Liver (tissue), 9 donors: ENCODE data around the gene RASAL1. TPM values are rescaled to one million over a fixed set of nuclear protein-coding genes. Genes with fewer than 3 reads are reported as not detected.

Source experiments
- DNase-seq: peaks from one replicate; pipeline ENCODE4 v3.0.0-alpha.2; 2017; ENCODE audit warnings: low spot score
- H3K27ac ChIP-seq, 2 donors: one replicate each; pipeline ENCODE4 v1.7.0; 2013; ENCODE audit warnings: inconsistent platforms in 2 of 2, low read length in 2 of 2, control low read depth in 1 of 2, low read depth in 1 of 2, mild to moderate bottlenecking in 1 of 2
- H3K27me3 ChIP-seq, 4 donors: one replicate each; pipeline versions ENCODE4 v1.6.1 to v1.7.0; 2013; ENCODE audit warnings: low read length in 3 of 4, inconsistent platforms in 1 of 4, mild to moderate bottlenecking in 1 of 4, moderate library complexity in 1 of 4; ENCODE audit not compliant: control insufficient read depth in 4 of 4, insufficient read depth in 4 of 4
- H3K36me3 ChIP-seq, 4 donors: one replicate each; pipeline versions ENCODE4 v1.6.1 to v1.7.0; 2013; ENCODE audit warnings: low read length in 3 of 4, mild to moderate bottlenecking in 3 of 4, low read depth in 1 of 4, moderate library complexity in 1 of 4; ENCODE audit not compliant: control insufficient read depth in 4 of 4, insufficient read depth in 3 of 4
- H3K4me1 ChIP-seq, 4 donors: one replicate each; pipeline versions ENCODE4 v1.6.1 to v1.7.0; 2013; ENCODE audit warnings: low read length in 3 of 4, mild to moderate bottlenecking in 3 of 4, moderate library complexity in 1 of 4; ENCODE audit not compliant: control insufficient read depth in 4 of 4, insufficient read depth in 4 of 4
- H3K4me3 ChIP-seq, 3 donors: one replicate each; pipeline versions ENCODE4 v1.6.1 to v1.7.0; 2013; ENCODE audit warnings: low read length in 3 of 3, control low read depth in 1 of 3, low read depth in 1 of 3, mild to moderate bottlenecking in 1 of 3
- H3K9ac ChIP-seq, 2 donors: one replicate each; pipeline ENCODE4 v1.7.0; 2013; ENCODE audit warnings: low read length in 2 of 2, mild to moderate bottlenecking in 2 of 2, moderate library complexity in 2 of 2, control low read depth in 1 of 2, low read depth in 1 of 2
- H3K9me3 ChIP-seq, 4 donors: one replicate each; pipeline versions ENCODE4 v1.6.1 to v1.7.0; 2013; ENCODE audit warnings: low read length in 3 of 4; ENCODE audit not compliant: control insufficient read depth in 4 of 4
- ATF3 ChIP-seq: IDR thresholded peaks from 2 replicates; pipeline ENCODE4 v1.6.1; 2016; ENCODE audit warnings: antibody characterized with exemption
- EGR1 ChIP-seq, 2 donors: IDR thresholded peaks; 2 replicates each; pipeline ENCODE4 v1.6.1; 2016 to 2018; ENCODE audit warnings: antibody characterized with exemption in 2 of 2, low read depth in 2 of 2
- FOXA1 ChIP-seq: IDR thresholded peaks from 2 replicates; pipeline ENCODE4 v1.6.1; 2016; ENCODE audit warnings: antibody characterized with exemption
- FOXA2 ChIP-seq: IDR thresholded peaks from 2 replicates; pipeline ENCODE4 v1.6.1; 2016; ENCODE audit warnings: antibody characterized with exemption
- GABPA ChIP-seq, 2 donors: IDR thresholded peaks in 1 of 2; conservative IDR thresholded peaks in 1 of 2; 2 replicates each; pipeline ENCODE4 v1.6.1; 2016; ENCODE audit warnings: antibody characterized with exemption in 2 of 2, mild to moderate bottlenecking in 1 of 2, moderate library complexity in 1 of 2
- HNF4A ChIP-seq, 2 donors: conservative IDR thresholded peaks; 2 replicates each; pipeline ENCODE4 v1.6.1; 2016; ENCODE audit warnings: antibody characterized with exemption in 2 of 2, mild to moderate bottlenecking in 2 of 2
- HNF4G ChIP-seq: IDR thresholded peaks from 2 replicates; pipeline ENCODE4 v1.6.1; 2016; ENCODE audit warnings: antibody characterized with exemption
- JUND ChIP-seq, 2 donors: IDR thresholded peaks; 2 replicates each; pipeline ENCODE4 v1.6.1; 2016; ENCODE audit warnings: antibody characterized with exemption in 2 of 2
- MAX ChIP-seq: IDR thresholded peaks from 2 replicates; pipeline ENCODE4 v1.6.1; 2016; ENCODE audit warnings: antibody characterized with exemption
- NR2F2 ChIP-seq: IDR thresholded peaks from 2 replicates; pipeline ENCODE4 v1.6.1; 2016; ENCODE audit warnings: antibody characterized with exemption
- RAD21 ChIP-seq, 2 donors: IDR thresholded peaks; 2 replicates each; pipeline ENCODE4 v1.6.1; 2016; ENCODE audit warnings: antibody characterized with exemption in 2 of 2, mild to moderate bottlenecking in 2 of 2
- RXRA ChIP-seq, 2 donors: IDR thresholded peaks; 2 replicates each; pipeline ENCODE4 v1.6.1; 2017 to 2018; ENCODE audit warnings: antibody characterized with exemption in 2 of 2, mild to moderate bottlenecking in 1 of 2
- SP1 ChIP-seq: IDR thresholded peaks from 2 replicates; pipeline ENCODE4 v1.6.1; 2018; ENCODE audit warnings: antibody characterized with exemption, mild to moderate bottlenecking
- TAF1 ChIP-seq: conservative IDR thresholded peaks from 2 replicates; pipeline ENCODE4 v1.6.1; 2016; ENCODE audit warnings: antibody characterized with exemption, mild to moderate bottlenecking
- YY1 ChIP-seq: IDR thresholded peaks from 2 replicates; pipeline ENCODE4 v1.6.1; 2016; ENCODE audit warnings: antibody characterized with exemption, mild to moderate bottlenecking
- WGBS: extraction: QIAGEN DNeasy Blood & Tissue Kit; methylation state at CpG from one replicate; pipeline ENCODE4 v1.1.7; 2013; 5-methylcytosine and 5-hydroxymethylcytosine counted together
- polyA plus RNA-seq, 2 donors: library from polyadenylated mRNA; stranded (reverse) in 1 of 2; unstranded in 1 of 2; fragments of 200-250 nt in 1 of 2; fragments of >200 nt in 1 of 2; fragmentation: Nextera tagmentation in 1 of 2; extraction: Ambion mirVana in 1 of 2; gene quantifications; one replicate each; pipeline versions ENCODE4 v1.2.1 to v1.2.3, GENCODE V29; 2013 to 2015
- total RNA-seq, 2 donors: library from RNA; depleted of rRNA; stranded (reverse); fragments of >200 nt; gene quantifications; one replicate each; pipeline ENCODE4 v1.2.3, GENCODE V29; 2014
- TF ChIP-seq, protein P1 (sequence below): IDR thresholded peaks from 2 replicates; pipeline ENCODE4 v1.6.1; 2016; ENCODE audit warnings: antibody characterized with exemption
- TF ChIP-seq, protein P2 (sequence below): fragments of 150-350 bp; IDR thresholded peaks from 2 replicates; pipeline ENCODE4 v1.5.1; 2017; ENCODE audit warnings: improper control_type of control experiment, low read depth, low read length; ENCODE audit not compliant: missing input control
- donor health status: healthy.
- donor health status: healthy.
- donor health status: healthy.
- donor health status: healthy.
- donor health status: healthy.

RASAL1 gene
- total and polyA plus RNA-seq, 4 donors: 0.20 to 0.33 (median 0.26) TPM

GRCh38 chr12:113137861-113138783, 2.6 kb upstream of the RASAL1 start:
- DNase-seq: no peak
- Histone ChIP-seq H3K4me1 (peaks cover 0 to 4% (median 3%) of the 10 kb centered on the region in 4 donors), H3K27ac (no peak overlapping the region), H3K4me3 (no peak overlapping the region), H3K9me3 (no peaks in the 10 kb centered on the region), H3K27me3 (peaks cover 0 to 5% (median 1%) of the 10 kb centered on the region in 4 donors), H3K9ac (no peak overlapping the region), H3K36me3 (no peaks in the 10 kb centered on the region)
- TF ChIP-seq YY1: no peak
- no peak for TF ChIP-seq HNF4G
- TF ChIP-seq JUND (IDR thresholded peaks at IDR 0.05): no peak
- TF ChIP-seq, protein P1, sequence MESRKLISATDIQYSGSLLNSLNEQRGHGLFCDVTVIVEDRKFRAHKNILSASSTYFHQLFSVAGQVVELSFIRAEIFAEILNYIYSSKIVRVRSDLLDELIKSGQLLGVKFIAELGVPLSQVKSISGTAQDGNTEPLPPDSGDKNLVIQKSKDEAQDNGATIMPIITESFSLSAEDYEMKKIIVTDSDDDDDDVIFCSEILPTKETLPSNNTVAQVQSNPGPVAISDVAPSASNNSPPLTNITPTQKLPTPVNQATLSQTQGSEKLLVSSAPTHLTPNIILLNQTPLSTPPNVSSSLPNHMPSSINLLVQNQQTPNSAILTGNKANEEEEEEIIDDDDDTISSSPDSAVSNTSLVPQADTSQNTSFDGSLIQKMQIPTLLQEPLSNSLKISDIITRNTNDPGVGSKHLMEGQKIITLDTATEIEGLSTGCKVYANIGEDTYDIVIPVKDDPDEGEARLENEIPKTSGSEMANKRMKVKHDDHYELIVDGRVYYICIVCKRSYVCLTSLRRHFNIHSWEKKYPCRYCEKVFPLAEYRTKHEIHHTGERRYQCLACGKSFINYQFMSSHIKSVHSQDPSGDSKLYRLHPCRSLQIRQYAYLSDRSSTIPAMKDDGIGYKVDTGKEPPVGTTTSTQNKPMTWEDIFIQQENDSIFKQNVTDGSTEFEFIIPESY: no peak
- no peak for TF ChIP-seq NR2F2
- TF ChIP-seq, protein P2, sequence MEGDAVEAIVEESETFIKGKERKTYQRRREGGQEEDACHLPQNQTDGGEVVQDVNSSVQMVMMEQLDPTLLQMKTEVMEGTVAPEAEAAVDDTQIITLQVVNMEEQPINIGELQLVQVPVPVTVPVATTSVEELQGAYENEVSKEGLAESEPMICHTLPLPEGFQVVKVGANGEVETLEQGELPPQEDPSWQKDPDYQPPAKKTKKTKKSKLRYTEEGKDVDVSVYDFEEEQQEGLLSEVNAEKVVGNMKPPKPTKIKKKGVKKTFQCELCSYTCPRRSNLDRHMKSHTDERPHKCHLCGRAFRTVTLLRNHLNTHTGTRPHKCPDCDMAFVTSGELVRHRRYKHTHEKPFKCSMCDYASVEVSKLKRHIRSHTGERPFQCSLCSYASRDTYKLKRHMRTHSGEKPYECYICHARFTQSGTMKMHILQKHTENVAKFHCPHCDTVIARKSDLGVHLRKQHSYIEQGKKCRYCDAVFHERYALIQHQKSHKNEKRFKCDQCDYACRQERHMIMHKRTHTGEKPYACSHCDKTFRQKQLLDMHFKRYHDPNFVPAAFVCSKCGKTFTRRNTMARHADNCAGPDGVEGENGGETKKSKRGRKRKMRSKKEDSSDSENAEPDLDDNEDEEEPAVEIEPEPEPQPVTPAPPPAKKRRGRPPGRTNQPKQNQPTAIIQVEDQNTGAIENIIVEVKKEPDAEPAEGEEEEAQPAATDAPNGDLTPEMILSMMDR: no peak
- no peak for TF ChIP-seq RAD21 (IDR thresholded peaks at IDR 0.05)
- no peak for TF ChIP-seq GABPA (IDR thresholded peaks at IDR 0.05 in 1 of 2, conservative IDR thresholded peaks at IDR 0.05 in 1 of 2)
- TF ChIP-seq TAF1: no peak
- no peak for TF ChIP-seq RXRA (IDR thresholded peaks at IDR 0.05)
- no peak for TF ChIP-seq FOXA2
- TF ChIP-seq EGR1 (IDR thresholded peaks at IDR 0.05; ENCODE audit: low read depth in 2 of 2): no peak
- TF ChIP-seq FOXA1: no peak
- 86% methylated on average over 12 of the region's 12 CpGs for WGBS

GRCh38 chr12:113136990-113137511, 1.5 kb upstream of the RASAL1 start:
- Histone ChIP-seq H3K27me3 (peaks cover 0 to 5% (median 1%) of the 10 kb centered on the region in 4 donors), H3K9me3 (no peaks in the 10 kb centered on the region), H3K4me3 (no peak overlapping the region), H3K27ac (no peak overlapping the region), H3K36me3 (no peaks in the 10 kb centered on the region), H3K4me1 (peaks cover 0 to 4% (median 3%) of the 10 kb centered on the region in 4 donors), H3K9ac (no peak overlapping the region)
- no peak for DNase-seq
- 79% methylated on average over 6 of the region's 6 CpGs for WGBS
- TF ChIP-seq TAF1 (no peak), RAD21 (IDR thresholded peaks at IDR 0.05) (no peak), HNF4G (no peak), EGR1 (IDR thresholded peaks at IDR 0.05; ENCODE audit: low read depth in 2 of 2) (no peak), YY1 (no peak), JUND (IDR thresholded peaks at IDR 0.05) (no peak), FOXA2 (no peak), ATF3 (no peak), HNF4A (conservative IDR thresholded peaks at IDR 0.05) (no peak), FOXA1 (no peak), GABPA (IDR thresholded peaks at IDR 0.05 in 1 of 2, conservative IDR thresholded peaks at IDR 0.05 in 1 of 2) (no peak), RXRA (IDR thresholded peaks at IDR 0.05) (no peak), SP1 (no peak), NR2F2 (no peak), MAX (no peak)
- TF ChIP-seq, protein P2: no peak
- TF ChIP-seq, protein P1: no peak
